Neural cell (in vitro differentiated cells): ENCODE measurements around the gene MTCL1. TPM values are rescaled to one million over a fixed set of nuclear protein-coding genes. Genes with fewer than 3 reads are reported as not detected.

Experiments
- H2AFZ ChIP-seq: fragments of 200-600, 300-800 bp; sonication (generic), shearing (Covaris generic); 2 replicates; pipeline ENCODE4 v1.6.0; 2014; ENCODE audit warnings: low read depth, mild to moderate bottlenecking, antibody characterized with exemption, low read length, moderate library complexity
- H3F3A ChIP-seq: fragments of 200-600 bp; shearing (Covaris generic); 2 replicates; pipeline ENCODE4 v1.6.1; 2016; ENCODE audit warnings: mild to moderate bottlenecking, moderate library complexity, mixed read lengths, antibody characterized with exemption, low read length; ENCODE audit not compliant: insufficient read depth, poor library complexity, severe bottlenecking
- H3K27ac ChIP-seq: fragments of 200-600, 300-800 bp; sonication (generic), shearing (Covaris generic); 2 replicates; pipeline ENCODE4 v1.5.1; 2014; ENCODE audit warnings: mild to moderate bottlenecking, low read length, moderate library complexity
- H3K27me3 ChIP-seq: fragments of 300-800, 200-600 bp; sonication (generic), shearing (Covaris generic); 2 replicates; pipeline ENCODE4 v1.6.0; 2014; ENCODE audit warnings: mild to moderate bottlenecking, low read depth, low read length, moderate library complexity; ENCODE audit not compliant: insufficient read depth
- H3K36me3 ChIP-seq: fragments of 300-800, 200-600 bp; sonication (generic), shearing (Covaris generic); 2 replicates; pipeline ENCODE4 v1.5.1; 2014; ENCODE audit warnings: mild to moderate bottlenecking, antibody characterized with exemption, low read length, moderate library complexity; ENCODE audit not compliant: insufficient read depth
- H3K4me2 ChIP-seq: fragments of 300-800, 200-600 bp; sonication (generic), shearing (Covaris generic); 2 replicates; pipeline ENCODE4 v1.6.0; 2014; ENCODE audit warnings: mild to moderate bottlenecking, low read length
- H3K4me3 ChIP-seq: fragments of 300-800, 200-600 bp; sonication (generic), shearing (Covaris generic); 2 replicates; pipeline ENCODE4 v1.5.1; 2014; ENCODE audit warnings: mild to moderate bottlenecking, low read length, moderate library complexity
- H3K79me2 ChIP-seq: fragments of 200-600 bp; shearing (Covaris generic); replicated peaks from 2 replicates; pipeline ENCODE4 v1.6.0; 2014; ENCODE audit warnings: mild to moderate bottlenecking, low read length, moderate library complexity; ENCODE audit not compliant: insufficient read depth
- H3K9ac ChIP-seq: fragments of 300-800, 200-600 bp; sonication (generic), shearing (Covaris generic); 2 replicates; pipeline ENCODE4 v1.6.1; 2016; ENCODE audit warnings: mild to moderate bottlenecking, low read length, mixed read lengths
- H3K9me2 ChIP-seq: fragments of 200-600 bp; shearing (Covaris generic); 2 replicates; pipeline ENCODE4 v1.6.1; 2016; ENCODE audit warnings: mild to moderate bottlenecking, low read length, mixed read lengths; ENCODE audit not compliant: insufficient read depth
- H3K9me3 ChIP-seq: fragments of 200-600, 300-800 bp; sonication (generic), shearing (Covaris generic); 2 replicates; pipeline ENCODE4 v1.6.1; 2016; ENCODE audit warnings: mild to moderate bottlenecking, mixed run types, low read length, moderate library complexity, mixed read lengths
- H4K20me1 ChIP-seq: fragments of 200-600 bp; shearing (Covaris generic); 2 replicates; pipeline ENCODE4 v1.6.1; 2016; ENCODE audit warnings: mild to moderate bottlenecking, mixed run types; ENCODE audit not compliant: insufficient read depth
- CTCF ChIP-seq: fragments of 450-650 bp; IDR thresholded peaks from 2 replicates; pipeline ENCODE4 v1.5.1; 2014; ENCODE audit warnings: antibody characterized with exemption, mild to moderate bottlenecking, moderate library complexity; ENCODE audit not compliant: poor library complexity, severe bottlenecking
- EP300 ChIP-seq: fragments of 450-650 bp; conservative IDR thresholded peaks from 2 replicates; pipeline ENCODE4 v1.6.1; 2014; ENCODE audit warnings: antibody characterized with exemption, mild to moderate bottlenecking, moderate library complexity; ENCODE audit not compliant: poor library complexity, severe bottlenecking
- EZH2 ChIP-seq: fragments of 200-600, 300-800 bp; shearing (Covaris generic), sonication (generic); IDR thresholded peaks from 2 replicates; pipeline ENCODE4 v1.6.1; 2014; ENCODE audit warnings: antibody characterized with exemption, low read length, borderline replicate concordance, mild to moderate bottlenecking; ENCODE audit not compliant: insufficient read depth, poor library complexity, severe bottlenecking
- MXI1 ChIP-seq: fragments of 450-650 bp; conservative IDR thresholded peaks from 2 replicates; pipeline ENCODE4 v1.6.1; 2014; ENCODE audit warnings: antibody characterized with exemption, mild to moderate bottlenecking; ENCODE audit not compliant: poor library complexity, severe bottlenecking
- POLR2AphosphoS5 ChIP-seq: IDR thresholded peaks from 2 replicates; pipeline ENCODE4 v1.6.1; 2012
- RAD21 ChIP-seq: fragments of 450-650 bp; conservative IDR thresholded peaks from 2 replicates; pipeline ENCODE4 v1.6.1; 2014; ENCODE audit warnings: antibody characterized with exemption, mild to moderate bottlenecking, moderate library complexity
- REST ChIP-seq: IDR thresholded peaks from 2 replicates; pipeline ENCODE4 v1.6.1; 2012; ENCODE audit warnings: borderline replicate concordance
- SMC3 ChIP-seq: fragments of 450-650 bp; conservative IDR thresholded peaks from 2 replicates; pipeline ENCODE4 v1.6.1; 2014; ENCODE audit warnings: antibody characterized with exemption, mild to moderate bottlenecking, moderate library complexity; ENCODE audit not compliant: poor library complexity
- TAF1 ChIP-seq: IDR thresholded peaks from 2 replicates; pipeline ENCODE4 v1.6.1; 2012; ENCODE audit warnings: low read depth
- polyA plus RNA-seq: library from polyadenylated mRNA; depleted of rRNA; stranded (reverse); fragments of >200 nt; gene quantifications from 2 replicates; pipeline ENCODE4 v1.2.3, GENCODE V29; 2014

Gene MTCL1
- polyA plus RNA-seq, 1 donor from 2014 or later = 20.8 TPM

- peak overlapping the region; percentile 35 for H3K9ac ChIP-seq
- no peak for TF ChIP-seq SMC3
- TF ChIP-seq TAF1 = no peak
- no peak for TF ChIP-seq REST
- TF ChIP-seq EP300 = no peak
- no peak for TF ChIP-seq RAD21
- TF ChIP-seq MXI1 = no peak
- no peak for TF ChIP-seq POLR2AphosphoS5
- no peak for TF ChIP-seq CTCF
- no peak for TF ChIP-seq EZH2
- H2AFZ ChIP-seq = no peak overlapping the region
- no peaks in the 10 kb centered on the region for H3K36me3 ChIP-seq
- peak overlapping the region; percentile 12 for H3K27ac ChIP-seq
- no peaks in the 10 kb centered on the region for H3K79me2 ChIP-seq
- H3F3A ChIP-seq = no peaks in the 10 kb centered on the region
- H3K4me3 ChIP-seq = peak overlapping the region; percentile 1
- no peaks in the 10 kb centered on the region for H4K20me1 ChIP-seq
- H3K9me3 ChIP-seq = no peaks in the 10 kb centered on the region
- H3K4me2 ChIP-seq = peak overlapping the region; percentile 2
- no peaks in the 10 kb centered on the region for H3K27me3 ChIP-seq
- H3K9me2 ChIP-seq = no peaks in the 10 kb centered on the region
Measured at GRCh38 chr18:8657050-8657820, 48.1 kb upstream of the MTCL1 start.

GRCh38 chr18:8657873-8658470, 47.4 kb upstream of the MTCL1 start:
- Histone ChIP-seq H3K27ac (peak overlapping the region; percentile 12), H3K9me2 (no peaks in the 10 kb centered on the region), H3K9me3 (no peaks in the 10 kb centered on the region), H3K79me2 (no peaks in the 10 kb centered on the region), H3K36me3 (no peaks in the 10 kb centered on the region), H3K9ac (no peak overlapping the region), H3K4me3 (no peak overlapping the region), H3K4me2 (no peak overlapping the region), H2AFZ (no peak overlapping the region), H3F3A (no peaks in the 10 kb centered on the region), H3K27me3 (no peaks in the 10 kb centered on the region), H4K20me1 (no peaks in the 10 kb centered on the region)
- no peak for TF ChIP-seq TAF1
- TF ChIP-seq MXI1 = no peak
- no peak for TF ChIP-seq REST
- TF ChIP-seq EZH2 = no peak
- no peak for TF ChIP-seq RAD21
- TF ChIP-seq POLR2AphosphoS5 = no peak
- no peak for TF ChIP-seq SMC3
- no peak for TF ChIP-seq CTCF
- TF ChIP-seq EP300 = no peak
